Measurements from ENCODE around the gene RAG2.
"Not testable (repeated sequence)": the region's sequence is repeated elsewhere in the genome, so short reads cannot be mapped to it uniquely, and the experiment has no call there.

Gene RAG2

DNA sequence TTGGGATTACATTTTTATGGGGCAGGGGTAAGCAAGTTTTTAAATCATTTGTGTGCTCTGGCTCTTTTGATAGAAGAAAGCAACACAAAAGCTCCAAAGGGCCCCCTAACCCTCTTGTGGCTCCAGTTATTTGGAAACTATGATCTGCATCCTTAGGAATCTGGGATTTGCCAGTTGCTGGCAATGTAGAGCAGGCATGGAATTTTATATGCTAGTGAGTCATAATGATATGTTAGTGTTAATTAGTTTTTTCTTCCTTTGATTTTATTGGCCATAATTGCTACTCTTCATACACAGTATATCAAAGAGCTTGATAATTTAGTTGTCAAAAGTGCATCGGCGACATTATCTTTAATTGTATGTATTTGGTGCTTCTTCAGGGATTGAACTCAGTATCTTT is 20.2 kb downstream of the RAG2 start:
- no peaks in the 10 kb centered on the region for H3K27me3 Mint-ChIP-seq
- H3K9me3 Mint-ChIP-seq: peaks cover 5% of the 10 kb centered on the region
- H3K36me3 Mint-ChIP-seq: peaks cover 5% of the 10 kb centered on the region
- H3K27ac Mint-ChIP-seq: no peak overlapping the region
- H3K4me3 Mint-ChIP-seq: no peak overlapping the region
- H3K4me1 Mint-ChIP-seq: no peaks in the 10 kb centered on the region

DNA sequence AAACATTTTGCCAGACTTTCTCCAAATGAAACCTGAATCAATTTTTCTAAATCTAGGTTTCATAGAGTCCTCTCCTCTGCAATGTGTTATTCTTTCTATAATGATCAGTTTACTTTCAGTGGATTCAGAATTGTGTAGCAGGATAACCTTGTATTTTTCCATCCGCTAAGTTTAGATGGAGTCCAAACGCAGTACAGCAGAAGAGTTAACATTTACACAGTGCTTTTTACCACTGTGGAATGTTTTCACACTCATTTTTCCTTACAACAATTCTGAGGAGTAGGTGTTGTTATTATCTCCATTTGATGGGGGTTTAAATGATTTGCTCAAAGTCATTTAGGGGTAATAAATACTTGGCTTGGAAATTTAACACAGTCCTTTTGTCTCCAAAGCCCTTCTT is 20.7 kb downstream of the RAG2 start:
- peaks cover 4% of the 10 kb centered on the region for H3K27me3 Mint-ChIP-seq
- H3K27ac Mint-ChIP-seq: no peak overlapping the region
- no peak overlapping the region for H3K4me3 Mint-ChIP-seq
- H3K36me3 Mint-ChIP-seq: peaks cover 7% of the 10 kb centered on the region
- no peaks in the 10 kb centered on the region for H3K4me1 Mint-ChIP-seq
- peaks cover 5% of the 10 kb centered on the region for H3K9me3 Mint-ChIP-seq

DNA sequence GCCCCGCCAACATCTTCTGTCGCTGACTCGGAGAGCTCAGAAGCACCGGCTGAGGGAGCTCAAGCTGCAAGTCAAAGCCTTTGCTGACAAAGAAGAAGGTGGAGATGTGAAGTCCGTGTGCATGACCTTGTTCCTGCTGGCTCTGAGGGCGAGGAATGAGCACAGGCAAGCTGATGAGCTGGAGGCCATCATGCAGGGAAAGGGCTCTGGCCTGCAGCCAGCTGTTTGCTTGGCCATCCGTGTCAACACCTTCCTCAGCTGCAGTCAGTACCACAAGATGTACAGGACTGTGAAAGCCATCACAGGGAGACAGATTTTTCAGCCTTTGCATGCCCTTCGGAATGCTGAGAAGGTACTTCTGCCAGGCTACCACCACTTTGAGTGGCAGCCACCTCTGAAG is 23.6 kb downstream of the RAG2 start:
- no peak overlapping the region for H3K27ac Mint-ChIP-seq
- no peaks in the 10 kb centered on the region for H3K9me3 Mint-ChIP-seq
- no peaks in the 10 kb centered on the region for H3K4me1 Mint-ChIP-seq
- H3K4me3 Mint-ChIP-seq: no peak overlapping the region
- peaks cover 17% of the 10 kb centered on the region for H3K27me3 Mint-ChIP-seq
- peaks cover 7% of the 10 kb centered on the region for H3K36me3 Mint-ChIP-seq

DNA sequence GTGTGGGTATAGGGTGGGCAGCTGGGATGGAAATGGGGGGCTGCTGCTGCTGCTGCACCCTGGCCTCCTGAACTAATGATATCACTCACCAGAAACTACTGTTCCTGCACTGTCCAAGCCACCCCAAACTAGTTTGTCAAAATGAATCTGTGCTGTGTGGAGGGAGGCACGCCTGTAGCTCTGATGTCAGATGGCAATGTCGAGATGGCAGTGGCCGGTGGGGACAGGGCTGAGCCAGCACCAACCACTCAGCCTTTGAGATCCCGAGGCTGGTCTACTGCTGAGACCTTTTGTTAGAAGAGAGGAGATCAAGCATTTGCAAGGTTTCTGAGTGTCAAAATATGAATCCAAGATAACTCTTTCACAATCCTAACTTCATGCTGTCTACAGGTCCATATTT is 28.9 kb downstream of the RAG2 start:
- Mint-ChIP-seq H3K9me3 (no peaks in the 10 kb centered on the region), H3K36me3 (peaks cover 6% of the 10 kb centered on the region), H3K27ac (no peak overlapping the region), H3K4me1 (peaks cover 9% of the 10 kb centered on the region), H3K4me3 (no peak overlapping the region), H3K27me3 (peaks cover 33% of the 10 kb centered on the region)

DNA sequence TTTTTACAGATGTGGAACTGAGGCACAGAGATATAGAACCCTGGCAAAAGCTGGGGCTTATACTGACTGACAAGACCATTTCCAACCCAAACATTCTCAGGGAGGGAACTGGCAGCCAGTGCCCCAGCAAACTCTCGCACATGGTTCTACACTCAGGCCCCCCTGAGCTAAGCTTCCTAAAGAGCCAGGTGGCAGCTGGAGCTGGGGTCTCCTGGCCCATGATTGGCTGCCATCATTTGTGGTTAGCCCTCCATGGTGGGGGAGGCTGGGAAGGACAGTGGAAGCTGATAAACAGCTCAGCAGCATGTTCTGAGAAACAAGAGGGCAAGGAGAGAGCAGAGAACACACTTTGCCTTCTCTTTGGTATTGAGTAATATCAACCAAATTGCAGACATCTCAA is 30.3 kb downstream of the RAG2 start, which contains the start of gene RAG1:
Gene RAG1, plus strand, starts transcription at position 314 of the 400 bp plus-strand sequence. CDS start 5,298 bp downstream, outside the sequence.
- peaks cover 34% of the 10 kb centered on the region for H3K27me3 Mint-ChIP-seq
- H3K27ac Mint-ChIP-seq: no peak within 1 kb of the TSS

DNA sequence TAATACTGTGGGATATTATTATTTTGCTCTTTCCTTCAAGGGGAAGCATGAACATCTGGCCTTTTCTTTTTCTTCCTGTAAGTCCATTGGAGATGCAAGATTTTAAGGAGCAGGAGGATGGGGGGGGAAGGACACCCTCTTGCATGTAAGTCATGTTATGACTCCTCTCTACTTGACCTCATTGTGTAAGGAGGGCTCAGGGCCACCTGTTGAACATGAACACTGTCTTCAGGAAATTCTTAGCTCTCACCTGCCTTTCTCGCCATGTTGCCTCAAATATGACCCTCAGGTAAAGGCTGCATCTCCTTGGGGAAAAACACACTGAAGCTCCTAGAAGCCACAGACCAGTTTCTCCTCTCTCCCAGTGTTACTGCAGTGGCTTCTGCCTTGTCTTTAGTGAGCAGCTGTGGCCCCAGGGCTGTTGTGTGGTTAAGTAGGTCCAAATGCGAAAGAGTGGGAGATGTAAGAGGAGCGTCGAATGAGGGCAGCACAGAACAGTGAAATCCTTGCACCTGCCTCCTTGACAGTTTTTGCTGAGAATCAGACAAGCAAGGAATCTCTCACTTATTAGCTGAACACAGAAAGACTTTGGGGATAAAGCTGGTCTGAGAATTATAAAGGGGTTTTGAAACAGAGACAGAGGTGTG is 31.5 kb downstream of the RAG2 start:
- no peak overlapping the region for H3K27ac Mint-ChIP-seq
- H3K4me1 Mint-ChIP-seq: peaks cover 9% of the 10 kb centered on the region
- no peaks in the 10 kb centered on the region for H3K36me3 Mint-ChIP-seq
- no peaks in the 10 kb centered on the region for H3K9me3 Mint-ChIP-seq
- peaks cover 24% of the 10 kb centered on the region for H3K27me3 Mint-ChIP-seq
- H3K4me3 Mint-ChIP-seq: no peak overlapping the region

More for the DNA sequence above, 30.3 kb downstream of the RAG2 start, which contains the start of gene RAG1:
- no peaks in the 10 kb centered on the region for H3K9me3 Mint-ChIP-seq
- H3K36me3 Mint-ChIP-seq: peaks cover 2% of the 10 kb centered on the region
- peaks cover 9% of the 10 kb centered on the region for H3K4me1 Mint-ChIP-seq
- H3K4me3 Mint-ChIP-seq: no peak within 1 kb of the TSS

DNA sequence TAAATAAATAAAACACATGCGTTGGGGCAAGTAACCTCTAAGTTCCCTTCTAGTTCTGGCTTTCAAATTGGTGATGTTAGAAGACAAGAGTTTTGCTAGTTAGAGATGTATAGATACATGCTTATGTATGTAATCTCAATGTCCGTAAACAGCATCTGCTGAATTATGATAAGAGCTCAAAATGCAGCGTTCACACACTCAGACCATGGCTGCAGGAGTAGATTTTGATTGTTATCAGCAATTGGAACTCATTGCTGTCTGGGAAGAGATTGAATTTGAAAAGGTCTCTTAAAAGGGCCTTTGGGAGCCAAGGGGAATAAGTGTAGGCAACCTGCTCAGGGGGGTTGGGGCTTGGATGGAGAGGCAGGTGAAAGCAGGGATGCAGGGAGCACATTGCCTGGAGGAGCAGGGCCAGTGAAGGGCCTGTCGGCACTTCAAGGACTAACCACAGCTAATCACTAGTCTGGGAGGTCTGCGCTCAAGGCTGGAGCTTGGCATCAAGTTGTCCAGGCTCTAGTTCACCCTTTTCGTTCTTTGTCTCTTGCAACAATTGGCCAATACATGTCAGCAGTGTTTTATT is 32.9 kb downstream of the RAG2 start:
- Mint-ChIP-seq H3K27me3 (peaks cover 20% of the 10 kb centered on the region), H3K4me1 (peaks cover 9% of the 10 kb centered on the region), H3K36me3 (no peaks in the 10 kb centered on the region), H3K27ac (no peak overlapping the region), H3K4me3 (peak overlapping the region; percentile 80), H3K9me3 (no peaks in the 10 kb centered on the region)

DNA sequence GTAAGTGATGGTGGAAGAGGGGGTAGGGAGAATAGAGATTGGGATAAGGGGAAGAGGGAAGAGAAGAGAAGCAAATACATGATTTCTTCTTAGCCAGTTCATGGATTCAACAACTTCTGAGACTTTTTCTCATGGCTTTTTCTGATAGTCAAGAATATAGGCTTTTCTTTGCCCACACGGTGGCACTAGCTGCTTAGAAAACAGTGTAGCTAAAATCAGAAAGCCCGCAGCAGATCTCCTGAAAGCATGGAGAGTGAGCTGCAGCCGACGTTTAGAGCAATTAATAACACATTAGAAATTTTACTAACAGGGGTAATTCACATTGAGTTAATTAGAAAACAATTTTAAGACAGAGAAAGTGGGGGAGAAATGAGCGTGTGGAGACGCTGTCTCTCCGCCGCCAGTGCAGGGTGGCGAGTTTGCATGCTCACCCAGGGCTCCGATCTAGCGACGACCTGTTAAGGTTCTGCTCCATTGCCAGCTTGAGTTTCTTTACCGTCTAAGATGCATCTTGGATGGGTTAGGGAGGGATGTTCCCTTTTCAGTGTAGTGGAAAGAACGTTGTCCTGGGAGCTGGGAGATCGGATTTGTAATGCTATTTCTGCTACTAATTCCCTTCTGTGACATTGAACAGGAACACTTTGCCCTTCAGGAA is 33.5 kb downstream of the RAG2 start:
- Mint-ChIP-seq H3K27me3 (peaks cover 20% of the 10 kb centered on the region), H3K36me3 (no peaks in the 10 kb centered on the region), H3K4me3 (peak overlapping the region; percentile 80), H3K4me1 (peaks cover 11% of the 10 kb centered on the region), H3K27ac (no peak overlapping the region), H3K9me3 (no peaks in the 10 kb centered on the region)

DNA sequence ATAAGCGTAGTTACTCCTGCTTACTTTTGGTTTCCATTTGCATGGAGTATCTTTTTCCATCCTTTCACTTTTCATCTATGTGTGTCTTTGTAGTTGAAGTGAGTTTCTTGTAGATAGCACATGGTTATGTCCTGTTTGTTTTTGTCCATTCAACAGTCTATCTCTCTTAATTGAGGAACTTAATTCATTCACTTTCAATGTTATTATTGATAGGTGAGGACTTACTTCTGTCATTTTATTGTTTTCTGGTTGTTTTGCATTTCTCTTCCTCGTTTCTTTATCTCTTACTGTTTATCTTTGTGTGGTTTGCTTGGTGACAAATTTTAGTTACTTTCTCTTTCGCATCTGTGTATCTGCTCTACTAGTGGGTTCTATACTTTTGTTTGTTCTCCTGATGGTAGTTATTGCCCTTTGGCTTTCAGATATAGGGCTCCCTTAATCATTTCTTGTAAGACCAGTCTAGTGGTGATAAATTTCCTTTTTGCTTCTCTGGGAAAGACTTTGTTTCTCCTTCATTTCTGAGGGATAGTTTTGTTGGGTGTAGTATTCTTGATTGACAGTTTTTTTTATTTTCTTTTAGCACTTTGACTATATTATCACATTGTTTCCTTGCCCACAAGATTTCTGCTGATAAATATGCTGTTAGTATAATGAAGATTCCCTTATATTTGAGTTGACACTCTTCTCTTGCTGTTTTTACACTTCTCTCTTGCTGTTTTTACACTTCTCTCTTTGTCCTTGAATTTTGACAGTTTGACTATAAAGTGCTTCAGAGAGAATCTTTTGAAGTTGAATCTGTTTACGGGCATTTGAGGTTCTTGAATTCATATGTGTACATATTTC is 39.2 kb downstream of the RAG2 start:
- Mint-ChIP-seq H3K9me3 (no peaks in the 10 kb centered on the region), H3K27me3 (peaks cover 2% of the 10 kb centered on the region), H3K4me1 (peaks cover 18% of the 10 kb centered on the region), H3K27ac (peak overlapping the region; percentile 24), H3K4me3 (peak overlapping the region; percentile 34), H3K36me3 (no peaks in the 10 kb centered on the region)

DNA sequence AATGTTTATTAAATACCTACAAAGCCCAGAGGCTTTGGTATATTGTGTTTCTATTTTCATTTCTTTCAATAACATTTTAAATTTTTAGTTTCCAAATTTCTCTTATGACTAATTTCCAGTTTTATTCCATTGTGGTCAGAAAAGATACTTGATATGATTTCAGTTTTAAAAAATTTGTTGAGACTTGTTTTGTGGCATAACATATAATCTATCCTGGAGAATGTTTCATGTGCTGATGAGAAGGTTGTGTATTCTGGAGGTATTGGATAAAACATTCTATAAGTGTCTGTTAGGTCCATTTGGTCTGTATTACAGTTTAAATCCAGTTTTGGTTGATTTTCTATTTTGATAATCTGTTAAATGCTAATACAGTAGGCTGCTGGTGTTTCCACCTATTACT is 40.0 kb downstream of the RAG2 start:
- peaks cover 2% of the 10 kb centered on the region for H3K27me3 Mint-ChIP-seq
- no peak overlapping the region for H3K4me3 Mint-ChIP-seq
- no peak overlapping the region for H3K27ac Mint-ChIP-seq
- H3K9me3 Mint-ChIP-seq: no peaks in the 10 kb centered on the region
- no peaks in the 10 kb centered on the region for H3K36me3 Mint-ChIP-seq
- peaks cover 18% of the 10 kb centered on the region for H3K4me1 Mint-ChIP-seq

DNA sequence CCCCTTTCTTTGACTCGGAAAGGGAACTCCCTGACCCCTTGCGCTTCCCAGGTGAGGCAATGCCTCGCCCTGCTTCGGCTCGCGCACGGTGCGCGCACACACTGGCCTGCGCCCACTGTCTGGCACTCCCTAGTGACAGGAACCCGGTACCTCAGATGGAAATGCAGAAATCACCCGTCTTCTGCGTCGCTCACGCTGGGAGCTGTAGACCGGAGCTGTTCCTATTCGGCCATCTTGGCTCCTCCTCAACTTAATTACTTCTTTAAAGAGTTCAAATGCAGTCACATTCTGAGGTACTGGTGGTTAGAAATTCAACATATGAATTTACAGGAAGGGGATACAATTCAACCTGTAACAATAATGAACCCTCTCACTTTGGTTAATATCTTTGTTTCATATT is 40.6 kb downstream of the RAG2 start:
- H3K27me3 Mint-ChIP-seq, H3K4me3 Mint-ChIP-seq, H3K27ac Mint-ChIP-seq, H3K36me3 Mint-ChIP-seq, H3K9me3 Mint-ChIP-seq: not testable (repeated sequence)
- peaks cover 18% of the 10 kb centered on the region for H3K4me1 Mint-ChIP-seq

DNA sequence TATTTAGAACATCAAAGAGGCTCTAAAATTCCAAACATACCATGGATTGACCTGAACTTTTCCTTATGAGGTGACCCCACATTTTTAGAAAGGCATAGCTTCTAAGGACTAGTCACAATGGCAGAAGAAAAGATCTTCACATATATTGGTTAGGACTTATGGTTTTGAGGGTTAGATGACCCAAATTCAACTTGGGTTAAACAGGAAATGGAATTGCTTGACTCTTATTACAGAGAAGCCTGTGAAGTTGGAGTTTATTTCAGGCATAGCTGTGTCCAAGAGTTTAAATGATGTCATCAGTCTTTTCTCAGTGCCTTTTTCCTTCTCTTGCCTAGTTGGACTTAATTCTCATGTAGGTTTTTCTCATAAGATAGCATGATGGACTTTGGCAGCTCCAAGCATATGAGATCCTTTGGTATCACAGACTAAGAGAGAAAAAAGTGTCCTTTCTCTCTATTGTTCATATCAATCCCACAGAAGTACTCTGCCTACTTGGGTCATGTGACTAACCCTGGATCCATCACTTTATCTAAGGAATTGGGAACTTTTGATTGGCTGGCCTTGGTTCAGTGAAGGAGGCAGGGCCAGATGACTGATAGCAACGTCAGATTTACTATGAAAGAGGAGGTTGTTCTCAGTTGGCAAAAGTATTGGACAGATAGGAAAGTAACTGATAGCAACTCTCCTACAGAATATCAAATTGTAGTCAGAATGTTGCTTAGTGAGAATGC is 47.5 kb downstream of the RAG2 start:
- H3K36me3 Mint-ChIP-seq: no peaks in the 10 kb centered on the region
- H3K27ac Mint-ChIP-seq: no peak overlapping the region
- H3K27me3 Mint-ChIP-seq: no peaks in the 10 kb centered on the region
- H3K4me1 Mint-ChIP-seq: no peaks in the 10 kb centered on the region
- H3K4me3 Mint-ChIP-seq: no peak overlapping the region
- no peaks in the 10 kb centered on the region for H3K9me3 Mint-ChIP-seq
